GM21717 (cell line): ENCODE results near the gene CCDC28B.

ENCODE experiments used
- ATAC-seq: cut with Tn5 transposase; IDR thresholded peaks from one replicate; pipeline ENCODE4 v1.9.1; 2021; ENCODE audit warnings: mild to moderate bottlenecking, moderate library complexity; ENCODE audit not compliant: unreplicated experiment

The CCDC28B gene

DNA sequence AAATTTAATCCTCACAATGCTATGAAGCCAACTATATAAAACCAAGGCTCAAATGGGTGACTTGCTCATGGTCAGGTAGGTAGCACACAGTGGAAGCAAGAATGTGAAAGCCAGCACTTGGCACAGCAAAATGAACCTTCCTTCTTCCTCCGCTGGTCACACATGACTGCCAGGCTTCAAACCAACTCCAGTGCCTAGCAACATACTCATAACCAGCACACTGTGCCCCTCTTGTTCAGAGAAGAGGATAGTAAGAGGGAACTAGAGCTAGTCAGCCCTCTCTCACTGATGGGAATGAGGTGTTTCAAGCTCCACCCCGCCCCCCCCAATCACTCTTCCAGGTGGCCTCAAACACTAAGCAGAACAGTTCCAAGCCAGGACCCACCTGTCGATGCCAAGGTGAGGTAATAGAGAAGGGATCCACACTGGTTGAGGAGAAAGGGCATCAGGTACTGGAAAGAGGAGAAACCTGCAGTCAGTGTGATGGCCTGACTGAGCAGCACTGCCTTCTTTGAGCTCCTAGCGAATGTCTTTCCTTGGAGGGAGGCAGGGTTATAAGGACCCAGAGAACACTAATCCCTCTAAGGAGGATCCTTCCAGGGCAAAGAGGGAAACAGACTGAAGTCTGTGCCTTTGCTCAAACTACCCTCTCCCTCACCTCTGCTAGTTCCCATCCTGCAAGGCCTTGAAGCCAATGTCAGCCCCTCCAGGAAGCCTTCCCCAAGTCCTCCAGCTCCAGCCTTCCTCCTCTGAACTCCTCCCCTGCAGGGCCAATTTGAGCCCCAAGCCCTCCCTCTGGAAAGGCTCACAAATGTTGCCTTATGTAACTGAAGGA lies 20.6 kb downstream of the CCDC28B start:
- no peak for ATAC-seq

DNA sequence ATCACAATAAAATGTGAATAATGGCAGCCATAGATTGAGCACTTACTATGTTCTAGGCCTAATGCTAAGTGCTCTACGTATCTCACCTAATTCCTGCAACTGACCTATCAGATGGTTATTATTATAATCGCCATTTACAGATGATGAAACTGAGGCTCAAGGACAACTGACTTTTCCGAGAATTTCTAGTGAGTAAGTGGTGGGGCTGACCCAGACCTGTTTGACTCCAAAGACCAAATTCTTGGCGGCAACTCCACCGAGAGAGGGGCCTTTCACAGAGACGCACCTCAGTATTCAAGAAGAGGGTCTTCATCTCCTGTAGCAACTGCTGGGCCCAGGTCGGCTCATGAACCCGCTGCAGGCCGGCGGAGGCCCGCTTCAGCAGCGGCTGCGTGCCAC lies 21.2 kb downstream of the CCDC28B start:
- peak; percentile 7 for ATAC-seq

DNA sequence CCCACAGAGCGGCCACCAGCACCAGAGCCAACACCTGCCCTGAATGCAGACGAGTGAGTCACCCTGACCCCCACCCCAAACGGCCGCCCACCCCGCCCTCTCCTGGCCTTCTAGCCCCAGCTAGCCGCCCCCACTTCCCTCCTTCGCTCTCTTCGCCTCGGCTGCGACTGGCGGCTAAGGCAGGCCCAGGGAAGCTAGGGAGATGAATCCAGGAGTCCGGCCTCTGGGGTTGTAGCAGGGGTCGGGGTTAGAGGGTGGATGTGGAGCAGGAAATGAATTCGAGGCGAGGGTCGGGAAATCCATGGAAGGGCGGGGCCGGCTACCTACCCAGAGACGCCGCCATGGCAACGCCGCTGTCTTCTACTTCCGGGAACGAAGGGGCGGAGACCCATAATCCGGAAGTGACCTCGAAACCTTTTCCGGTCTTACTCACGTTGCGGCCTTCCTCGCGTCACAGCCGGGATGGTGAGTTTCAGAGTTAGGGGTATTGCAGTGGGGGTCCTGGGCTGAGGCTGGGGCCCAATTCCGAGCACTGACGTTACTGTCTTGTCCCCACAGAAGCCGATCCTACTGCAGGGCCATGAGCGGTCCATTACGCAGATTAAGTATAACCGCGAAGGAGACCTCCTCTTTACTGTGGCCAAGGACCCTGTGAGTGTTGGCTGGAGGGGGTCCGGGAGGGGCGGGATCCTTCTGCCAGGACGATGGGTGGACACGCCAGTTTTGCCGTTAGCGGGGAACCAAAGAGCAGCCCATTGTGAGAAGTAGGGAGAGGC lies 21.8 kb downstream of the CCDC28B start, which contains the start of the genes EIF3I and TMEM234:
Gene EIF3I (plus strand): TSS at position 428 of the 776 bp plus-strand sequence. CDS start 35 bp downstream, at position 463.
Gene TMEM234 (minus strand): TSS at position 374 of the 776 bp plus-strand sequence. CDS start 31 bp downstream, at position 343.
- peak; percentile 92 for ATAC-seq

DNA sequence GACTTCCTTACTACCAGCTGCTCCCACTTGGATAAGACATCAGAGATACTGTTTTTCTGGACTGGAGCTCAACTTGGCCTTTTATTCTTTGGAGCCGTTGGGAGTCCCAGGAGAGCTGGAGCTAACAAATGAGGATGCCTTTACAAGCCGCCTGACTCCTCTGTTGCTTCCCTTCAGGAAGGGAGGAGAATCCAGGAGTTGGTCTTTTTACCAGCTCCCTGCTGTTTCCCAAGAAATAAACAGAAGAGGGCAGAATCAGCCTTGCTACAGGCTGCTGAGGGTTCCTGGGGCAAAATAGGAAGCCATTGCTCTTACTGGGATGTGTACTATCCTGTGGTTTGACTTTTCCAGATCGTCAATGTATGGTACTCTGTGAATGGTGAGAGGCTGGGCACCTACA lies 23.3 kb downstream of the CCDC28B start:
- ATAC-seq: no peak

- no peak for ATAC-seq
These were observed 23.9 kb downstream of the CCDC28B start for GRCh38 chr1:32224285-32224684.

GRCh38 chr1:32228771-32229170 lies 28.4 kb downstream of the CCDC28B start:
- ATAC-seq: no peak

GRCh38 chr1:32231843-32232432 lies 31.5 kb downstream of the CCDC28B start:
- ATAC-seq: no peak

DNA sequence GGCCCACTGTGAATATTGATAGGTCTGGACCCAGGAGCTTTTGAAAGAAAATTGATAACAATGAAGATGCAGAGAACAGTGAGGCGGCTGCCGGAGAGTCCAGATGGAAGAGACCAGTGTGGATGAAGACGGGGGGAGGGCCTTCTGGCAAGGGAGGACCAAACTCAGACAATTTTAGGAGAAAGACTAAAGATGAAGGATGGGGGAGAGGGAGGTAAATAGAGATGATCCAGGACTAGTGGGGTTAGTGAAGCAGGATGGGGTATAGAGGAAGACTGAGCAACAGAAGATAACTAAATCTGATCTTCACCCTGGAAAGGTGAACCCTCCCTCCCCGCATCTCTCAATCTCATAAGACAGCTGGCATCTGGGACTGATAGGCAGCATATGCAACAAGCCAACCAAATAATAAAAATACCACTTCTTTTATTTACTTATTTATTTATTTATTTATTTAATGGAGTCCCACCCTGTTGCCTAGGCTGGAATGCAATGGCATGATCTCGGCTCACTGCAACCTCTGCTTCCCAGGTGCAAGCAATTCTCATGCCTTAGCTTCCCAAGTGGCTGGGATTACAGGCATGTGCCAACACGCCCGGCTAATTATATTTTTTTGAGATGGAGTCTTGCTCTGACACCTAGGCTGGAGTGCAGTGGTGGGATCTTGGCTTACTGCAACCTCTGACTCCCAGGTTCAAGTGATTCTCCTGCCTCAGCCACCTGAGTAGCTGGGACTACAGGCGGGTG lies 32.3 kb downstream of the CCDC28B start:
- no peak for ATAC-seq

- ATAC-seq: no peak
These were observed 34.4 kb downstream of the CCDC28B start for GRCh38 chr1:32234792-32235191.

- ATAC-seq: no peak
These were observed 38.9 kb downstream of the CCDC28B start for GRCh38 chr1:32239337-32239736.

GRCh38 chr1:32239790-32240139 lies 39.4 kb downstream of the CCDC28B start:
- ATAC-seq: no peak

DNA sequence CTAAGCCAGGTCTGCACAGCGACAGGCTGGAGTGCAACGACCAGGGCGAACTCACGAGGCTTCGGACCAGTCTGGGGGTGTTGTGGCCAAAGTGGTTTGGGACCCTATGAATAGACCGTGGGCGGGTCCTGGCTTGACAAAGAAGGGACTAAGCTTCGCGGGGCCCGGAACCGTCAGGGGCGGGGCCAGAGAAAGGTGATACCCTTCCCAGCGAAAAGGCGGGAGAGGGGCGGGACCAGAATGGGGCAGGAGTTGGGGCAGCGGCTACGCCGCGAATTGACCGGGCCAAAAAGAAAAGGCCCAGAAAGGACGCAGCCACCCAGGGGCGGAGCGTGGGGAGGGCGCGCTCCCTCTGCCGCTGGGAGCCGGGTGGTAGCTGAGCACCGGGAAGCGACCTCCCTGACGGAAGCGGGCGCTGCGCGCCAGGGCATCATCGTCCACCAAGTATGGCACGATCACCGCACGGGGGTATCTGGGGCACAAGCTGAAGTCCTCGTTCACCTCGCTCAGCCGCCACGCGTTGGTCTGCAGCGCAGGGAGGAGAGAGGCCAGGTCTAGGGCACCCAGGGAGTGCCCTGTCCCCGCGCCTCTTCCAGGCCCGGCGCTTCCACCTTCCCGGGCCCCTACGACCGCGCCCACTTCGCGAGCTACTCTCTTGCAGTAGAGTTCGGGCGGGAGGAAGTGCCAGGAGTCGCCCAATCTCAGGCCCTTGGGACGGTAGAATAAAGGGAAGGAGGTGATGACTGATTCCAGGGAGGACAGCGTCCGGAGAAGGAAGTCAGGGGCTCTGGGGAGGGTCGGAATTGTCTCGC lies 40.0 kb downstream of the CCDC28B start:
- ATAC-seq: no peak

GRCh38 chr1:32241001-32241763 lies 40.8 kb downstream of the CCDC28B start:
- no peak for ATAC-seq

DNA sequence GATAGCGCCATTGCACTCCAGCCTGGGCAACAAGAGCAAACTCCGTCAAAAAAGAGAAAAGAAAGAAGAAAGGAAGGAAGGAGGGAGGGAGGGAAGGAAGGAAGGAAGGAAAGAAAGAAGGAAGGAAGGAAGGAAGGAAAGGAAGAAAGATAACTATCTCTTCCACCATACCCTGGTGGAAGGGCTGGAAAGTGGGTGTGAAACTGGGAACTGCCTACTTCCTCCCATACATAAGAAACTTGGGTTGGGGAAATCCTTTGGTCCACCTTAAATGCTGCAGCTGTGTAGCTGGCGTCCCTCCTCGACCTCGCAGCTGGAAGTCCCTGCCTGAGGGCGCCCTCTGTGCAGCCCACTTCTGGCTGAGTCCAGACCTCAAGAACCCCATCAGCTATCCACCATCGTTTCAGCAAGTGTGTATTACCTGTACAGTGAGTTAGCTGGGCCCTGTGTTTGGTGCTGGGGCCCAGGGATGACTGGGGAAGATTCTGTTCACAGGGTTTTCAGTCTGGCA lies 42.0 kb downstream of the CCDC28B start:
- ATAC-seq: no peak

- ATAC-seq: no peak
These were observed 46.5 kb downstream of the CCDC28B start, which contains the start of gene FAM167B for GRCh38 chr1:32246888-32247273. FAM167B (plus strand) TSS chr1:32247222; CDS start chr1:32247422, 200 bp downstream.

GRCh38 chr1:32247452-32247851 lies 47.1 kb downstream of the CCDC28B start:
- no peak for ATAC-seq

DNA sequence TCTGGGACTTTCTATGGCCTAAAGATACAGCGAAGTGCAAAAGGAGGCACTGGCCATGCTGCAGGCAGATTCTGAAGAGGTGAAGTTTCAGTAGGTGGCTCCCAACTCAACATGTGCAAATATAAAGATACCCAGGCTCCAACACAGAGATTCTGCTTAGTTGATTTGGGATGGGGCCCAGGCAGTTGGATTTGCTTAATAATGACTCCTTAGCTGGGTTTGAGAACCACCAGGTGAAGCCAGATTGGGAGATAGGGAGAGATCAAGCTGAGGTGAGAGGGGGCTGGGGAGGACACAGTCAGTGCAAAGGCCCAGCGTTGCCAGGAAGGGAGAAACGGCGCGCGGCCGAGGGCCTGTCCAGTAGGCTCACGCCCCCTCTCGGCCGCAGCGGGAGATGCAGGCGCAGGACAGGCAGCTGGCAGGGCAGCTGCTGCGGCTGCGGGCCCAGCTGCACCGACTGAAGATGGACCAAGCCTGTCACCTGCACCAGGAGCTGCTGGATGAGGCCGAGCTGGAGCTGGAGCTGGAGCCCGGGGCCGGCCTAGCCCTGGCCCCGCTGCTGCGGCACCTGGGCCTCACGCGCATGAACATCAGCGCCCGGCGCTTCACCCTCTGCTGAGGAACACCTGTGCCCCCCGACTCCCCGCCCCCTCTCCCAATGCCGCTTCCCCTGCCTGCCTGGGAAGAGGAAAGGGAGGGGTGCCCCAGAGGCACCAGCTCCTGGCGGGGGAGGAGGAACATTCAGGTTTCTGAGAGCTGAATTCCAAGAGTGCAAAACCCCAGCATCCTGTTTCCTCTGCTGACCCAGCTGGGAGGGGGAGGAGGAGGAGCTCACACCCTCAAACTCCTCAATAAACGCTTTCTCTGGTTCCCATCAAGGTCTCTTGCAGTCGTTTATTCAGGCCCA lies 47.8 kb downstream of the CCDC28B start:
- ATAC-seq: no peak
